SH-SY5Y (cell line): ENCODE measurements around the gene SPTLC2.

Experiments used
- GATA2 ChIP-seq: IDR thresholded peaks from 2 replicates; pipeline ENCODE4 v1.6.1; 2011; ENCODE audit warnings: mild to moderate bottlenecking, low read depth, low read length
- GATA3 ChIP-seq: IDR thresholded peaks from 2 replicates; pipeline ENCODE4 v1.6.1; 2011; ENCODE audit warnings: low read depth, mild to moderate bottlenecking, low read length, moderate library complexity

DNA sequence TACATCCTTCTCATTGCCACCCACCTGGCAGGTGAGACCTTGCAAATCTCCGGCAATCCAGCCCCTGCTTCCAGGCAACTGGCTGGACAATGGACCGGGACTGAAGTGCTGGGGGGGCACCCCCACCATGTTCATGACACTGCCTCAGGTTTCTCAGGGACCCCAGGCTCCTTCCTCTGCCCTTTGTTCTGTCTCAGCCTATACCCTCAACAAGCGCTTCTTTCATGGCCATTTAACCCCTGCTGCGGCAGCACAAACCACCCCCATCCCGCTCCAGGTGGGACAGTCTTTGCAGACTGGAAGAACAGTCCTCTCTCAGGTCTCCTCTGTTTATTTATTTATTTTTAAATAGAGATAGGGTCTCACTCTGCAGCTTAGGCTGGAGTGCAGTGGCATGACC, 125.4 kb downstream of the SPTLC2 start:
- no peak for TF ChIP-seq GATA2
- TF ChIP-seq GATA3 = no peak
